GM18519 (cell line): ENCODE data around the gene NUDT3.
"Not testable (repeated sequence)": the region's sequence is repeated elsewhere in the genome, so short reads cannot be mapped to it uniquely, and the experiment has no call there.

Experiments
- ATAC-seq: cut with Tn5 transposase; IDR thresholded peaks from one replicate; pipeline ENCODE4 v1.9.1; 2021; ENCODE audit warnings: mild to moderate bottlenecking, moderate library complexity; ENCODE audit not compliant: unreplicated experiment, low FRiP score

The NUDT3 gene

GRCh38 chr6:34269658-34270341 lies 122.7 kb downstream of the NUDT3 start:
- not testable (repeated sequence) for ATAC-seq

- ATAC-seq: not testable (repeated sequence)
Observed at GRCh38 chr6:34269132-34269531, 123.3 kb downstream of the NUDT3 start.

- no peak for ATAC-seq
Observed at GRCh38 chr6:34267746-34268145, 124.7 kb downstream of the NUDT3 start.

GRCh38 chr6:34263484-34263883 lies 129.0 kb downstream of the NUDT3 start:
- ATAC-seq: not testable (repeated sequence)

- ATAC-seq: no peak
Observed at GRCh38 chr6:34260576-34261267, 131.7 kb downstream of the NUDT3 start.

GRCh38 chr6:34259529-34260069 lies 132.9 kb downstream of the NUDT3 start:
- ATAC-seq: no peak

GRCh38 chr6:34252395-34252794 lies 140.1 kb downstream of the NUDT3 start:
- ATAC-seq: not testable (repeated sequence)

- ATAC-seq: no peak
Observed at GRCh38 chr6:34249469-34250261, 142.8 kb downstream of the NUDT3 start.

GRCh38 chr6:34248727-34249468 lies 143.6 kb downstream of the NUDT3 start, which contains the start of gene SMIM29:
Gene SMIM29 (minus strand): TSS chr6:34249006. CDS start chr6:34247791, 1,215 bp downstream.
- peak; percentile 36 for ATAC-seq

GRCh38 chr6:34248198-34248726 lies 144.2 kb downstream of the NUDT3 start:
- peak; percentile 5 for ATAC-seq

GRCh38 chr6:34247481-34248197 lies 144.8 kb downstream of the NUDT3 start:
- no peak for ATAC-seq

GRCh38 chr6:34246563-34247391 lies 145.7 kb downstream of the NUDT3 start:
- ATAC-seq: no peak

- no peak for ATAC-seq
Observed at GRCh38 chr6:34246249-34246562, 146.3 kb downstream of the NUDT3 start.

GRCh38 chr6:34245761-34246140 lies 146.7 kb downstream of the NUDT3 start:
- ATAC-seq: not testable (repeated sequence)

- ATAC-seq: not testable (repeated sequence)
Observed at GRCh38 chr6:34245032-34245760, 147.3 kb downstream of the NUDT3 start.

- ATAC-seq: no peak
Observed at GRCh38 chr6:34243901-34244884, 148.3 kb downstream of the NUDT3 start.
